Measurements from ENCODE around the gene SNX33.
A peak's percentile ranks its signal among the peaks of the same experiment; 100 is the strongest.
"Not testable (repeated sequence)": the region's sequence is repeated elsewhere in the genome, so short reads cannot be mapped to it uniquely, and the experiment has no call there.

SNX33 gene

DNA sequence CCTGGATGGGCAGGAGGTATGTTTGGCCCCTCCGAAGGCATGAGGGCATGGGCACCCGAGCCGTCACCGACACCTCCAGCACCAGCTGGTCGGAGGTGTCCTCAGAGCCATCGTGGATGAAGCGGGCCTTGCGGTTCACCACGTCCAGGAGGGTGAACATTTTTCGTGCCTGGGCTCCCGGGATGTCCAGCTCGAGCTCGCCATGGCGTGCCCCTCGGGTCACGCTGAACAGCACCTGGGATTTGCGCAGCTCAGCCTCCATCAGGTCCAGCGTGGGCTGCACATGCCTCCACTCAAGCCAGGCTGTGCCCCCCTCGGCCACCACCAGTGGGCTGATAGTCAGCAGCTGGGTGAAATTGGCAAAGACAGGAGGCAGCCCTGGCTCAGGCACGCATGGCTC is 41.7 kb downstream of the SNX33 start:
- not testable (repeated sequence) for H3K9me3 Mint-ChIP-seq, DNase-seq, H3K27ac Mint-ChIP-seq, H3K36me3 Mint-ChIP-seq, H3K4me3 Mint-ChIP-seq, H3K4me1 Mint-ChIP-seq
- peaks cover 41% of the 10 kb centered on the region for H3K27me3 Mint-ChIP-seq
- CTCF ChIA-PET: interaction anchor here (1.2 kb wide), 1 partner anchor 40 kb away, joined by 3 read pairs; no protein-coding TSS in a partner anchor

DNA sequence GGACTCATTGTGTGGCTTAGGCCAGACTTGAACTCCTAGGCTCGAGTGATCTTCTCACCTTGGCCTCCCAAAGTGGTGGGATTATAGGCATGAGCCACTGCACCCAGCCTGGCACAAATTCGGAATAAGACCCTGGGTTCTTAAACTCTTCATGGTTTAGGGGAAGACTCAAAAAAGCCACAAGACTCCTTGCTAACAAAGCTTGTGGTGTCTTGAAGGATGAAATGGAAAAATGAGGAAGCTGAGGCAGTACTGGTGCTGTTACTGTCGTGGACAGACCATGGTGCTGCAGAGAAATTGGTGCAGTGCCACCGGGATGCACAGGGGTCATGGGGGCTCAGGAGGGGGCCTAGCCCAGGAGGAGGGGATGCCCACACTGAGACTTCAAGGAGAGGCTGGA is 44.6 kb downstream of the SNX33 start:
- H3K4me3 Mint-ChIP-seq, H3K27ac Mint-ChIP-seq, DNase-seq, CTCF ChIA-PET, H3K36me3 Mint-ChIP-seq, H3K9me3 Mint-ChIP-seq: not testable (repeated sequence)
- H3K27me3 Mint-ChIP-seq: peaks cover 50% of the 10 kb centered on the region
- peaks cover 19% of the 10 kb centered on the region for H3K4me1 Mint-ChIP-seq

DNA sequence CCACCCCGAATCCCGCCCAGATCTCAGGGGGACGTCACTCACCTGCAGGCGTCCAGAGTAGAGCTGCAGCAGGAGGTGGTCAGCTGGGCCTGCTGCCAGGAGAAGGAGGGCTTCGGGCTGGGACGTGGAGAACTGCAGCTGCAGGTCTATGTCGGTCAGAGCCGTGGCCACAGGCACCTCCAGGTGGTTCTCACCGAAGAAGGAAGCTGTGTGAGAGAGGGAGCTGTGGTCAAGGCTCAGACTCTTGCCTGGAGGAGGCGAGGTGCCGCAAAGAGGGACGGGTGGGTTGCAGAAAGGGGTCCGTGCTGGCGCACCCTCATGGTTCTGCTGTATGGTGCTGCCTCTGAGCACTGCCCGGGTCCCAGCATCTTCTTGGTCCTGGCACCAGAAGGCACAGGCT is 45.3 kb downstream of the SNX33 start:
- CTCF ChIA-PET: interaction anchor here (0.8 to 1.1 kb wide), 3 partner anchors 31 to 679 kb away, joined by 3 read pairs; a partner anchor contains a TSS
- DNase-seq, H3K4me3 Mint-ChIP-seq, H3K9me3 Mint-ChIP-seq, H3K27ac Mint-ChIP-seq, H3K36me3 Mint-ChIP-seq: not testable (repeated sequence)
- Mint-ChIP-seq H3K4me1 (peaks cover 19% of the 10 kb centered on the region), H3K27me3 (peaks cover 56% of the 10 kb centered on the region)

GRCh38 chr15:75693501-75694240 is 46.0 kb downstream of the SNX33 start:
- Mint-ChIP-seq H3K27ac (no peak overlapping the region), H3K4me3 (no peak overlapping the region), H3K9me3 (no peaks in the 10 kb centered on the region), H3K4me1 (peaks cover 19% of the 10 kb centered on the region), H3K27me3 (peaks cover 60% of the 10 kb centered on the region), H3K36me3 (no peaks in the 10 kb centered on the region)
- no peak for DNase-seq
- CTCF ChIA-PET: interaction anchor here (0.8 to 1.1 kb wide), 3 partner anchors 30 to 680 kb away, joined by 3 read pairs; a partner anchor contains a TSS

DNA sequence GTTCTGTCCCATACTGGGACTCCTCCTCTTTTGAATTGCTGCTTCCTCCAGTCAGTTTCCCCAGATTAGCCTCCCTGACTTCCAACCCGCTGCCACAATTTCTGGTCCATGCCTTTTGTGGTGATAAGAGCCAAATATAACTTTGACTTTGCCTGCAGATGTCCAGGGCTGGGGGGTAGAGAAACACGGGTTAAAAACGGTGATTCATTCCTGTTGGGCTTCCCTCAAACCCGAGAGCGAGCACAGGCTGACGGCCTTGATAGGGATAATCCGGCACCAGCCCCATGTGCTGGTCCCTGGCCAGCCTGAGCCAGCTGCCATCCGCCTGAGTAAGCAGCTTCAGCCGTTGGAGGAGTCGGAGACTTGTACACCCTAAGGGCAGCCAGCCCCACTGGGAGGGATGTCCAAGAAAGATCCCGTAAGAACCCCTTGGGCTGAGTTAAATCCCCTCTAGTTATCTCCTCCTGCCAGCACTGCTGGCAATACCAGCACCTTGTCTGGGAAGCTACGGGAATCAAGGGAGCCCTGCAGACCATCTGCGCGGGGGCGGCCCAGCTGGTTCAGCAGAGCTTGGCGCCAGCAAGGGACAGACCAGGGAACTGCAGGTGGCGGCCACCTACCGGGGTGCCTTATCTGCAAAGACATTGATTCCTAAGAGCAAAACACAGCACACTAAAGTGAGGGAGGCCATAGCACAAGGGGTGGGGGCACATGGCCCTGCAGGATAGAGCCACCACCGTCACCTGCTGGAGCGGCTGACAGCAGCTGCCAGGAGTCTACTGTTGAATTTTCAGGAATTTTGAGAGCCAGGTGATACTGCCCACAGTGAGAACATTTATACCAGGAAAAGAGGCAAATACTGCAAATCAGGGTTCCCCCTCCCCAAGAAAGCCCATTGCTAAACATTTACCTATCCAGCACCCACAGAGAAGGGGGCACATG is 46.8 kb downstream of the SNX33 start:
- Mint-ChIP-seq H3K27ac (no peak overlapping the region), H3K4me3 (no peak overlapping the region)
- peak; percentile 29 for DNase-seq

DNA sequence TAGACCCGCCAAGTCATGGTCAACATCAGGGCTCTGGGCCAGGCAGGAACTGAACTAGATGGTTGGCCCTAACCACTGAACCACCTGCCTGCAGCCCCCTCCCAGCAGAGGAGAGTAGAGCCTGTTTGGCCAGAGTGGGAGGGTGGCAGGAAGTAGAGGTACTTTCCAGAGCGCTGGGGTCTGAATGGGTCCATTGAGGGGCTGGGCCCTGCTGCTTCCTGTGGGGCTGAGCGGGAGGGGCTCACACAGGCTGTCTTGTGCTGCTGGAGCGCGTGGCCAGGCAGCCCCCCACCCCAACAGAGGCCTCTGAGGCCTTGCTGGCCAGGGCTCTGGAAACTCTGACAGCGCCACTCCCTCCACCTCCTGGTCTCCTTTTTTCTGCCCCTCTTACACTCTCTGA is 47.5 kb downstream of the SNX33 start:
- H3K4me1 Mint-ChIP-seq: peaks cover 22% of the 10 kb centered on the region
- CTCF ChIA-PET: no interaction called here
- H3K27me3 Mint-ChIP-seq: peaks cover 72% of the 10 kb centered on the region
- no peak overlapping the region for H3K4me3 Mint-ChIP-seq
- no peaks in the 10 kb centered on the region for H3K9me3 Mint-ChIP-seq
- no peaks in the 10 kb centered on the region for H3K36me3 Mint-ChIP-seq
- no peak overlapping the region for H3K27ac Mint-ChIP-seq
- no peak for DNase-seq

More for the DNA sequence above, 46.8 kb downstream of the SNX33 start:
- H3K27me3 Mint-ChIP-seq: peaks cover 68% of the 10 kb centered on the region
- CTCF ChIA-PET: interaction anchor here (1.1 kb wide), 1 partner anchor 107 kb away, joined by 3 read pairs; no protein-coding TSS in a partner anchor
- H3K4me1 Mint-ChIP-seq: peaks cover 22% of the 10 kb centered on the region
- no peaks in the 10 kb centered on the region for H3K9me3 Mint-ChIP-seq
- no peaks in the 10 kb centered on the region for H3K36me3 Mint-ChIP-seq

- no peak for DNase-seq
- no peak overlapping the region for H3K27ac Mint-ChIP-seq
- H3K4me3 Mint-ChIP-seq: no peak overlapping the region
- peaks cover 22% of the 10 kb centered on the region for H3K4me1 Mint-ChIP-seq
- no peaks in the 10 kb centered on the region for H3K9me3 Mint-ChIP-seq
- CTCF ChIA-PET: no interaction called here
- peaks cover 72% of the 10 kb centered on the region for H3K27me3 Mint-ChIP-seq
- no peaks in the 10 kb centered on the region for H3K36me3 Mint-ChIP-seq
Measured at GRCh38 chr15:75695634-75696310, 48.1 kb downstream of the SNX33 start.

DNA sequence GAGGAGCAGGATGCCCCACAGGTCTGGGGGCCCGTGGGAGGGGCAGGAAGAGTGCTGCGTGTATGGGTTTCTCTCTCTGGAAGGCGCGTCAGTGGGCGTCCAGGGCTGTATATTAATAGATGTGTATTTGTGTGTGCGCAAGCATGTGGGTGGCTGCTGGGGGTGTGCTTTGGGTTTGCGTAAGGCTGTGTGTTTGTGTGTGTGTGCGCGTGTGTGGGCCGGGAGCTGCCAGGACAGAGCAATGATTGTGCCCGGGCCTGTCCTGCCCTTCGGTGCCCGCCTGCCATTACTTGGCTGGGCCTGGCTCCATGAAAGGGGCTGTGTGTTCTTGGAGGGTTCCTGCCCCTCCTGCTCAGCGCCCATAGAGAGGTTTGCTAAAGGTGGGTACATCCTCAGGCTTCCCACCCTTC is 48.6 kb downstream of the SNX33 start:
- CTCF ChIA-PET: no interaction called here
- H3K36me3 Mint-ChIP-seq: no peaks in the 10 kb centered on the region
- peaks cover 22% of the 10 kb centered on the region for H3K4me1 Mint-ChIP-seq
- no peak overlapping the region for H3K4me3 Mint-ChIP-seq
- H3K27ac Mint-ChIP-seq: no peak overlapping the region
- H3K27me3 Mint-ChIP-seq: peaks cover 75% of the 10 kb centered on the region
- H3K9me3 Mint-ChIP-seq: no peaks in the 10 kb centered on the region
- DNase-seq: no peak

DNA sequence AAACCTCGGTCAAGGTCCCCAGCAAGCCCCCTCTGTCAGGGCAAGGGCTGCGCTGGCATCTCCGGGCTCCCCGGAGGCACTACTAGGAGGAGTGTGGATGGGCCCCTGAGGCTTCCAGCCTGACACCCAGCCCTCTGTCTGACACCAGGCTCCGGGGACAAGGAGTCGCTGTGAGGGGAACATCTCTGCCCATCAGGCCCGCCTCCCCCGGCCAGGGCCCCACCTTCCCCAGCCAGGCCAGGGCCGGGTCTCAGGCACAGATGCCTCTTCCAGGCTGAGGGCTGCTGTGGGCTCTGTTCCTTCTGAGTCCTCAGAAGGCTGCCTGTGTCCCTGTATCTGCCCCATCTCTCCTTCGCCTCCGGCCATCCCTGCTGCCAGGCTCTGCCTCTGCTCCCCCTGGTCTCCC is 49.1 kb downstream of the SNX33 start:
- no peaks in the 10 kb centered on the region for H3K36me3 Mint-ChIP-seq
- DNase-seq: no peak
- H3K27me3 Mint-ChIP-seq: peaks cover 72% of the 10 kb centered on the region
- H3K4me3 Mint-ChIP-seq: no peak overlapping the region
- peaks cover 22% of the 10 kb centered on the region for H3K4me1 Mint-ChIP-seq
- no peak overlapping the region for H3K27ac Mint-ChIP-seq
- CTCF ChIA-PET: no interaction called here
- no peaks in the 10 kb centered on the region for H3K9me3 Mint-ChIP-seq

- peaks cover 19% of the 10 kb centered on the region for H3K4me1 Mint-ChIP-seq
- H3K27me3 Mint-ChIP-seq: peaks cover 66% of the 10 kb centered on the region
- no peaks in the 10 kb centered on the region for H3K36me3 Mint-ChIP-seq
- H3K27ac Mint-ChIP-seq: no peak overlapping the region
- H3K4me3 Mint-ChIP-seq: no peak overlapping the region
- DNase-seq: no peak
- no peaks in the 10 kb centered on the region for H3K9me3 Mint-ChIP-seq
- CTCF ChIA-PET: no interaction called here
Measured at GRCh38 chr15:75697523-75697922, 49.8 kb downstream of the SNX33 start.

GRCh38 chr15:75697974-75698747 is 50.4 kb downstream of the SNX33 start:
- Mint-ChIP-seq H3K4me1 (peaks cover 18% of the 10 kb centered on the region), H3K27me3 (peaks cover 59% of the 10 kb centered on the region)
- H3K36me3 Mint-ChIP-seq, H3K27ac Mint-ChIP-seq, H3K4me3 Mint-ChIP-seq, H3K9me3 Mint-ChIP-seq, CTCF ChIA-PET, DNase-seq: not testable (repeated sequence)

- peaks cover 46% of the 10 kb centered on the region for H3K27me3 Mint-ChIP-seq
- DNase-seq, H3K27ac Mint-ChIP-seq, H3K4me3 Mint-ChIP-seq, H3K36me3 Mint-ChIP-seq, CTCF ChIA-PET, H3K9me3 Mint-ChIP-seq: not testable (repeated sequence)
- peaks cover 16% of the 10 kb centered on the region for H3K4me1 Mint-ChIP-seq
Measured at GRCh38 chr15:75699517-75699916, 51.8 kb downstream of the SNX33 start.

DNA sequence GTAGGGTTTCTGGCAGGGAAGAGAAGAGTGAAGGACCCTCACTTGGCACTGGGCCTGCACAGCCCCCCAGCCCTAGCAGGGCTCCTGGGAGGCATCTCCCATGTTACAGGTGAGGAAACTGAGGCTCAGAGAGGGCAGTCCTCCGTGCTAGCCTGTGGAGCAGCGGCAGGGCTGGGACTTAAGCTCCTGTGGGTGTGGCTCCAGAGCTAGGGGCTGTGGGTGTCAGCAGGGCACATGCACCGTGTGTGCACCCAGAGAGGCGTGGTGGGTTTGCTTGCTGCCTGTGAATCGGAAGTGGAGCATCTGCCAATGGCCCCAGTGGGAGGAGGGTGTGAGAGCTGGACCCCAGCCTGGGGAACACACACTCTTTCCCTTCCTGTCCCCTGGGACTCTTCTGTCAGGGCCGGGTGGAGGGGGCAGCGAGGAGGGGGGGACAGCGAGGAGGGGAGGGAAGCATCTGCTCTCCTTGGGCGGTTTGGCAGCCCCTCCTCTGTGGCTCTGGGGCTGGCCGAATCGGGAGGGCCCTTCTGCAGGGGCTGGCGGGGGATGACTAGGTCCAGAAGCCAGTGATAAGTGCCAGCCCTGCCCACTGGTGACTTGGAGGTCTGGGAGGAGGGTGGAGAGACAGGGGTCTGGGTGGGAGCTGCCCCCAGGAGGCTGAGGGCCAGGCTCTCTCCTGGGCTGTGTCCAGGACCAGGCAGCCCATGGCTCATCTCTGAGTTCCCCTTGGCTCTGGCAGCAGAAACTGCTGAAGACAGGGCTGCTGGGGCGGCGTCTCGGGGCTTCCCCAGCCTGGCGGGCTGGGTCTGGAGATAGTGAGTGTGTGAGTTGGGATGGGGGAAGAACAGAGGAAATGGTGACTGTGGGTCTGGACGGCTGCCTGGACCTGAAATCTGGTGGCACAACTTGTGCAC is 52.5 kb downstream of the SNX33 start:
- H3K27ac Mint-ChIP-seq, H3K4me3 Mint-ChIP-seq, DNase-seq, H3K4me1 Mint-ChIP-seq, H3K36me3 Mint-ChIP-seq, H3K9me3 Mint-ChIP-seq: not testable (repeated sequence)
- CTCF ChIA-PET: interaction anchor here (1.1 kb wide), 1 partner anchor 102 kb away, joined by 3 read pairs; no protein-coding TSS in a partner anchor
- H3K27me3 Mint-ChIP-seq: peaks cover 40% of the 10 kb centered on the region

Data from activated naive CD4-positive, alpha-beta T cell treated with anti-CD3 and anti-CD28 coated beads, Interleukin-2, amount 10 ng/mL, durations not matched to agents 7 days and 5 days (primary cell).